Mesenchymal stem cell (in vitro differentiated cells and primary cell): ENCODE data around the gene CAMK1D.

Experiments
- DNase-seq: peaks from one replicate; pipeline ENCODE4 v3.0.0-alpha.2; 2013
- H2AFZ ChIP-seq: one replicate; pipeline ENCODE4 v1.6.1; 2013; ENCODE audit warnings: low read depth, mild to moderate bottlenecking, control low read depth, inconsistent platforms, low read length, moderate library complexity
- H2AK5ac ChIP-seq: 2 replicates; pipeline ENCODE4 v1.6.1; 2013; ENCODE audit warnings: low read length, moderate library complexity, mild to moderate bottlenecking, inconsistent platforms; ENCODE audit not compliant: severe bottlenecking
- H2BK120ac ChIP-seq: one replicate; pipeline ENCODE4 v1.6.1; 2013; ENCODE audit warnings: low read depth, mild to moderate bottlenecking, inconsistent platforms, low read length, moderate library complexity
- H2BK12ac ChIP-seq, 2 experiments: one replicate each; pipeline ENCODE4 v1.6.1; 2013; ENCODE audit warnings: inconsistent platforms in 2 of 2, low read length in 2 of 2, mild to moderate bottlenecking in 2 of 2, moderate library complexity in 2 of 2, control low read depth in 1 of 2
- H2BK15ac ChIP-seq: one replicate; pipeline ENCODE4 v1.6.1; 2013; ENCODE audit warnings: mild to moderate bottlenecking, low read depth, inconsistent platforms; ENCODE audit not compliant: poor library complexity, severe bottlenecking
- H2BK5ac ChIP-seq: 2 replicates; pipeline ENCODE4 v1.6.1; 2013; ENCODE audit warnings: low read depth, mild to moderate bottlenecking, low read length, control low read depth, inconsistent platforms; ENCODE audit not compliant: poor library complexity, severe bottlenecking
- H3K14ac ChIP-seq, 2 experiments: one replicate each; pipeline ENCODE4 v1.6.1; 2013; ENCODE audit warnings: inconsistent platforms in 2 of 2, low read length in 2 of 2, control low read depth in 1 of 2, mild to moderate bottlenecking in 1 of 2, moderate library complexity in 1 of 2
- H3K18ac ChIP-seq, 2 experiments: one replicate each; pipeline ENCODE4 v1.6.1; 2013; ENCODE audit warnings: inconsistent platforms in 2 of 2, low read length in 2 of 2, control low read depth in 1 of 2, low read depth in 1 of 2, mild to moderate bottlenecking in 1 of 2
- H3K23ac ChIP-seq, 2 experiments: one replicate each; pipeline ENCODE4 v1.6.1; 2013; ENCODE audit warnings: inconsistent platforms in 2 of 2, low read length in 2 of 2, mild to moderate bottlenecking in 2 of 2, moderate library complexity in 2 of 2, control low read depth in 1 of 2
- H3K27ac ChIP-seq: 2 replicates; pipeline ENCODE4 v1.5.1; 2013; ENCODE audit warnings: mild to moderate bottlenecking, moderate library complexity, low read length, control low read depth, inconsistent platforms; ENCODE audit not compliant: poor library complexity, severe bottlenecking
- H3K27me3 ChIP-seq, 2 experiments: 2 replicates each; pipeline versions ENCODE4 v1.6.1 to v1.7.0; 2013; ENCODE audit warnings: low read length in 2 of 2, mild to moderate bottlenecking in 2 of 2, moderate library complexity in 2 of 2, control low read depth in 1 of 2, inconsistent platforms in 1 of 2; ENCODE audit not compliant: control insufficient read depth in 1 of 2, insufficient read depth in 1 of 2
- H3K36me3 ChIP-seq, 2 experiments: 2 replicates each; pipeline versions ENCODE4 v1.6.1 to v1.7.0; 2013; ENCODE audit warnings: low read length in 2 of 2, control low read depth in 1 of 2, inconsistent platforms in 1 of 2, low read depth in 1 of 2, mild to moderate bottlenecking in 1 of 2; ENCODE audit not compliant: insufficient read depth in 2 of 2, control insufficient read depth in 1 of 2
- H3K4ac ChIP-seq, 2 experiments: one replicate each; pipeline ENCODE4 v1.6.1; 2013; ENCODE audit warnings: inconsistent platforms in 2 of 2, low read length in 2 of 2, mild to moderate bottlenecking in 2 of 2, moderate library complexity in 2 of 2, control low read depth in 1 of 2, low read depth in 1 of 2
- H3K4me1 ChIP-seq: 2 replicates; pipeline ENCODE4 v1.6.1; 2013; ENCODE audit warnings: low read depth, low read length, control low read depth; ENCODE audit not compliant: control insufficient read depth, insufficient read depth
- H3K4me2 ChIP-seq: 2 replicates; pipeline ENCODE4 v1.6.1; 2013; ENCODE audit warnings: low read length, mild to moderate bottlenecking, inconsistent platforms; ENCODE audit not compliant: poor library complexity, severe bottlenecking
- H3K4me3 ChIP-seq, 2 experiments: 2 replicates each; pipeline versions ENCODE4 v1.5.1 to v1.7.0; 2013; ENCODE audit warnings: low read length in 2 of 2, mild to moderate bottlenecking in 2 of 2, control low read depth in 1 of 2, low read depth in 1 of 2; ENCODE audit not compliant: insufficient read depth in 1 of 2
- H3K79me1 ChIP-seq: replicated peaks from 2 replicates; pipeline ENCODE4 v1.6.1; 2013; ENCODE audit warnings: mild to moderate bottlenecking, control low read depth, low read length, inconsistent platforms; ENCODE audit not compliant: poor library complexity, severe bottlenecking
- H3K9ac ChIP-seq: 2 replicates; pipeline ENCODE4 v1.7.0; 2013; ENCODE audit warnings: mild to moderate bottlenecking, low read length, moderate library complexity
- H3K9me3 ChIP-seq: 2 replicates; pipeline ENCODE4 v1.7.0; 2013; ENCODE audit warnings: mild to moderate bottlenecking, low read length; ENCODE audit not compliant: control insufficient read depth
- H4K8ac ChIP-seq: one replicate; pipeline ENCODE4 v1.6.1; 2013; ENCODE audit warnings: inconsistent platforms, mild to moderate bottlenecking, low read length, moderate library complexity
- H4K91ac ChIP-seq: one replicate; pipeline ENCODE4 v1.6.1; 2013; ENCODE audit warnings: mild to moderate bottlenecking, low read length, inconsistent platforms
- WGBS: methylation state at CpG from one replicate; pipeline ENCODE4 v1.1.7; 2013; ENCODE audit warnings: mixed read lengths; 5-methylcytosine and 5-hydroxymethylcytosine counted together

The CAMK1D gene

GRCh38 chr10:12597788-12598765, 248.7 kb downstream of the CAMK1D start:
- Histone ChIP-seq H4K8ac (no peak overlapping the region), H3K9ac (no peak overlapping the region), H3K9me3 (peaks cover 9% of the 10 kb centered on the region), H3K4me2 (no peak overlapping the region), H3K18ac (no peak overlapping the region), H4K91ac (no peak overlapping the region), H3K4me1 (peaks cover 7% of the 10 kb centered on the region), H2BK120ac (no peak overlapping the region), H3K27me3 (no peaks in the 10 kb centered on the region), H2AFZ (no peak overlapping the region), H2BK5ac (no peak overlapping the region), H3K23ac (no peak overlapping the region), H3K4me3 (no peak overlapping the region), H2AK5ac (no peak overlapping the region), H3K79me1 (peaks cover 56% of the 10 kb centered on the region), H2BK15ac (no peak overlapping the region), H3K36me3 (no peaks in the 10 kb centered on the region), H3K14ac (no peak overlapping the region), H3K27ac (no peak overlapping the region), H2BK12ac (no peak overlapping the region), H3K4ac (no peak overlapping the region)
- no peak for DNase-seq
- WGBS = 85% methylated on average over 12 of the region's 15 CpGs

DNA sequence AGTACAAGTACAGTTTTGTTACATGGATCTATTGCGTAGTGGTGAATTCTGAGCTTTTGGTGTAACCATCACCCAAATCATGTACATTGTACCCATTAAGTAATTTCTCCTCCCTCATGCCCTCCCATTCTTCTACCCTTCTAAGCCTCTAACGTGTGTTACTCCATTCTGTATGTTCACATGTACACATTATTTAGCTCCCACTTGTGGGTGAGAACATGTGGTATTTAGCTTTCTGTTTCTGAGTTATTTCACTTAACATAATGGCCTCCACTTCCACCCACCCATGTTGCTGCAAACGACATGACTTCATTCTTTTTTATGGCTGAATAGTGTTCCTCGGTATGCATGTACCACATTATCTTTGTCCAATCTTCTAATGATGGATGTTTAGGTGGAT, 251.3 kb downstream of the CAMK1D start:
- peaks cover 56% of the 10 kb centered on the region for H3K79me1 ChIP-seq
- no peak overlapping the region for H2AK5ac ChIP-seq
- H2BK15ac ChIP-seq = no peak overlapping the region
- peaks cover 17% of the 10 kb centered on the region for H3K4me1 ChIP-seq
- H3K9ac ChIP-seq = no peak overlapping the region
- no peak overlapping the region for H2BK120ac ChIP-seq
- peaks cover 9% of the 10 kb centered on the region for H3K9me3 ChIP-seq
- no peak for DNase-seq
- no peak overlapping the region for H2BK12ac ChIP-seq
- H3K27me3 ChIP-seq = no peaks in the 10 kb centered on the region
- 90% methylated on average over 3 of the region's 4 CpGs for WGBS
- H2BK5ac ChIP-seq = no peak overlapping the region
- H3K4me3 ChIP-seq = no peak overlapping the region
- H3K36me3 ChIP-seq = peaks cover 0 to 4% of the 10 kb centered on the region in 2 experiments
- H3K14ac ChIP-seq = no peak overlapping the region
- H3K4ac ChIP-seq = no peak overlapping the region
- no peak overlapping the region for H4K8ac ChIP-seq
- H3K4me2 ChIP-seq = no peak overlapping the region
- H3K27ac ChIP-seq = no peak overlapping the region
- H4K91ac ChIP-seq = no peak overlapping the region
- no peak overlapping the region for H3K23ac ChIP-seq
- no peak overlapping the region for H2AFZ ChIP-seq
- no peak overlapping the region for H3K18ac ChIP-seq

DNA sequence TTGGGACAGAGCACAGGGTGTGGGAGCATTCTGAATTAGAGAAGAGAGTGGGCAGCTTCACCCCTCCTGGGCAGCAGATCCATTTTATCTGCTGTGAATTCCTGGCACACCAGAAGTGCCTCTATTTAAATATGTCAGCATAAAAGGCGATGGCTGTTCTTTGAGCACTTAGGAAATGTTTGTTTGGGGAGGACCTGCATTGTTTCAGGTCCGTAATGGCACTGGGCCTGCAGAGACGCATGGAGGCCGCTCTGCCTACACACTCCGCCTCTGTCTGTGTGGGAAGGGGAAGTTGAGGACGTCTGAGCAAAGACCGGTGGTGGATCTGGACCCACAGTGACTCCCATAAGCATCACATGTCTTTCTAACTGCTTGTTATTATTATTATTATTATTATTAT, 253.2 kb downstream of the CAMK1D start:
- Histone ChIP-seq H2AK5ac (no peak overlapping the region), H2BK12ac (no peak overlapping the region), H3K23ac (no peak overlapping the region), H3K9me3 (peaks cover 4% of the 10 kb centered on the region), H3K79me1 (peaks cover 52% of the 10 kb centered on the region), H3K36me3 (peaks cover 0 to 4% of the 10 kb centered on the region in 2 experiments), H3K18ac (no peak overlapping the region), H2BK5ac (no peak overlapping the region), H3K27ac (no peak overlapping the region), H4K8ac (no peak overlapping the region), H3K4me2 (no peak overlapping the region), H3K4me3 (no peak overlapping the region), H2BK15ac (no peak overlapping the region), H3K4me1 (peaks cover 22% of the 10 kb centered on the region), H3K9ac (no peak overlapping the region), H3K27me3 (no peaks in the 10 kb centered on the region), H3K14ac (no peak overlapping the region), H2AFZ (no peak overlapping the region), H4K91ac (no peak overlapping the region), H3K4ac (no peak overlapping the region), H2BK120ac (no peak overlapping the region)
- 71% methylated on average over 3 of the region's 7 CpGs for WGBS
- DNase-seq = no peak

DNA sequence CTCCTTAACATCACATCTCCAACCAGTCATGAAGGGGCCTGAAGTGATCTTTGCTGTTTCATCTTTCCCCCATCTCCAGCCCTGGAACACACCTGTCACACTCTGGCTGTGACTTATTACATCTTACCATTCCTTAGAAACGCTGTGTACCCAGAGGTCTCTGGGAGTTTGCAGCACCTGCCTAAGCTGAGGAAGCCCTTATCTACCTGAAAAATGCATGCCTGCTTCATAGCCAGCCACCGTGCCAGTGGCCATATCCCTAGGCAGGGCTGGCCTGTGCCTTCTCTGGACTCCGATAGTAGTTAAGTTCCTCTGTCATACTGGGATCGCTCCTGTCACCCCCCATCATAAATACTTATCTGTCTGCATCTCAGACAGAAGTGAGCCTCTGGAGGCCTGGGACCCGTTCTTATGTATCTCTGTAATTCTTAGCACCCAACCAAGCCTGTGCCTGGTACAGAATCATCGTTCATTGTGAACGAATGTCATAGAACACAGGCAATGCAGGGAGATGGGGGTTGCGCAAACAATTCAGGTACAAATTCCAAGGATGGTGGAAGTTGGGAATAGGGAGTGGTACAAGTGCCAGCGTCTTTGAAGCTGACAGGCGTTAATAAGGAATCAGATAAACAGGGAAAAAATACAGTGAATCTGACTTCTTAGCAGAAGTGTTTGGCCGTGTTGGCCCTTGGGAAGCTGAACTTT, 254.6 kb downstream of the CAMK1D start:
- no peak overlapping the region for H3K4me2 ChIP-seq
- no peak overlapping the region for H2AFZ ChIP-seq
- H3K79me1 ChIP-seq = peaks cover 46% of the 10 kb centered on the region
- peaks cover 0 to 4% of the 10 kb centered on the region in 2 experiments for H3K36me3 ChIP-seq
- no peak overlapping the region for H3K18ac ChIP-seq
- no peak overlapping the region for H3K4ac ChIP-seq
- no peak overlapping the region for H3K4me3 ChIP-seq
- no peak overlapping the region for H2BK5ac ChIP-seq
- peaks cover 4% of the 10 kb centered on the region for H3K9me3 ChIP-seq
- H3K27me3 ChIP-seq = no peaks in the 10 kb centered on the region
- no peak overlapping the region for H3K23ac ChIP-seq
- peak overlapping the region; percentile 23 for H2AK5ac ChIP-seq
- WGBS = 90% methylated on average over 11 of the region's 11 CpGs
- no peak overlapping the region for H4K8ac ChIP-seq
- no peak overlapping the region for H2BK15ac ChIP-seq
- peaks cover 21% of the 10 kb centered on the region for H3K4me1 ChIP-seq
- no peak overlapping the region for H3K9ac ChIP-seq
- H2BK12ac ChIP-seq = no peak overlapping the region
- DNase-seq = no peak
- H2BK120ac ChIP-seq = no peak overlapping the region
- H3K27ac ChIP-seq = no peak overlapping the region
- no peak overlapping the region for H3K14ac ChIP-seq
- no peak overlapping the region for H4K91ac ChIP-seq
